Measurements from ENCODE around the gene CHERP. TPM values are rescaled to one million over a fixed set of nuclear protein-coding genes. Genes with fewer than 3 reads are reported as not detected.

Gene CHERP
- 13.8 TPM for total RNA-seq

- peaks cover 12 to 16% of the 10 kb centered on the region in 2 donors for H3K36me3 ChIP-seq
These were observed at the start of gene CHERP for GRCh38 chr19:16542045-16542909. CHERP (minus strand) TSS chr19:16542437; CDS start chr19:16542378, 59 bp downstream.

GRCh38 chr19:16590876-16591802 is 48.9 kb upstream of the CHERP start:
- intact Hi-C loops (cut with DNase I): no loop called here
- H3K27me3 ChIP-seq: no peaks in the 10 kb centered on the region
- TF ChIP-seq CTCF (IDR thresholded peaks at IDR 0.05): no peak
- H3K4me1 ChIP-seq: peaks cover 6 to 23% of the 10 kb centered on the region in 2 donors
- no peak overlapping the region for H3K4me3 ChIP-seq
- H3K9me3 ChIP-seq: no peaks in the 10 kb centered on the region
- no peaks in the 10 kb centered on the region for H3K36me3 ChIP-seq
- H3K27ac ChIP-seq: no peak overlapping the region
- DNase-seq (ENCODE audit: low spot score in 2 of 2): no peak

More at GRCh38 chr19:16542045-16542909, at the start of gene CHERP:
- intact Hi-C loops (cut with DNase I): loop anchor here (1.0 to 2.0 kb wide), 5 partner anchors 31 to 118 kb away; partner anchors contain the start of genes C19orf44, CALR3, MED26 and SLC35E1
- Histone ChIP-seq H3K4me1 (peaks cover 9 to 26% of the 10 kb centered on the region in 2 donors), H3K4me3 (peak within 1 kb of the TSS; percentile 65 to 76), H3K9me3 (no peaks in the 10 kb centered on the region), H3K27me3 (no peaks in the 10 kb centered on the region), H3K27ac (peak within 1 kb of the TSS; percentile 80 to 84)
- no peak for TF ChIP-seq CTCF (IDR thresholded peaks at IDR 0.05)
- DNase-seq (ENCODE audit: low spot score in 2 of 2): peak; percentile 60 to 94

- DNase-seq (ENCODE audit: low spot score in 2 of 2): no peak
- intact Hi-C loops (cut with DNase I): no loop called here
- no peak overlapping the region for H3K27ac ChIP-seq
- no peaks in the 10 kb centered on the region for H3K36me3 ChIP-seq
- no peak for TF ChIP-seq CTCF (IDR thresholded peaks at IDR 0.05)
- no peaks in the 10 kb centered on the region for H3K27me3 ChIP-seq
- H3K4me3 ChIP-seq: no peak overlapping the region
- no peaks in the 10 kb centered on the region for H3K9me3 ChIP-seq
- H3K4me1 ChIP-seq: peaks cover 6 to 28% of the 10 kb centered on the region in 2 donors
These were observed 47.7 kb upstream of the CHERP start for GRCh38 chr19:16589917-16590316.

- Histone ChIP-seq H3K4me3 (no peak overlapping the region), H3K27me3 (no peaks in the 10 kb centered on the region), H3K36me3 (no peaks in the 10 kb centered on the region), H3K27ac (peak overlapping the region in 1 of 2 donors; percentile 20), H3K9me3 (no peaks in the 10 kb centered on the region), H3K4me1 (peaks cover 6 to 32% of the 10 kb centered on the region in 2 donors)
- no peak for DNase-seq (ENCODE audit: low spot score in 2 of 2)
- no peak for TF ChIP-seq CTCF (IDR thresholded peaks at IDR 0.05)
- intact Hi-C loops (cut with DNase I): no loop called here
These were observed 46.8 kb upstream of the CHERP start for GRCh38 chr19:16588824-16589577.
